Measurements from ENCODE around the gene GDF10.

DNA sequence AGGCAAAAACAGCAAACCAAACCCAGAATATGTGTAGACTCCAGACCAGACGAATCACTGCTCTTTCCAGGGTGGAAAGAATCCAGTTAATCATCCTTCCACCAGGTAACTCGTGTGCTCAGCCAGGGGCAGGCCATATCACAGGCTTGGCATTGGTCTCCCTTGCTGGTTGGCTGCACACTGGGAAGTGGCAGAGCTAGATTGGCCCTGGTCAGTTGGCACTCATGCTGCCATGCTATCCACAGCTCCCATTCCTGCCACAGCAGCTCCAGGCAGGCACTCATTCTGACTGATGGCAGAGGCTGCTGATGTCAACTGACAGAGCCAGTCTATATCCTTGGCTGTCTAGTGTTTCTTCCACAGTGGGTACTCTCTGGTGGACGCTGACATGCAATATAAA lies 9.7 kb upstream of the GDF10 start:
- TF ChIP-seq GABPA (IDR thresholded peaks at IDR 0.05; ENCODE audit: low read depth): no peak
- TF ChIP-seq RCOR1 (conservative IDR thresholded peaks at IDR 0.05; ENCODE audit: low read depth, low read length): no peak
- TF ChIP-seq REST (IDR thresholded peaks at IDR 0.05; ENCODE audit: low read depth, low read length): no peak
- TF ChIP-seq CUX1 (IDR thresholded peaks at IDR 0.05; ENCODE audit: insufficient replicate concordance, low read depth, low read length): no peak
- TF ChIP-seq, protein P1, sequence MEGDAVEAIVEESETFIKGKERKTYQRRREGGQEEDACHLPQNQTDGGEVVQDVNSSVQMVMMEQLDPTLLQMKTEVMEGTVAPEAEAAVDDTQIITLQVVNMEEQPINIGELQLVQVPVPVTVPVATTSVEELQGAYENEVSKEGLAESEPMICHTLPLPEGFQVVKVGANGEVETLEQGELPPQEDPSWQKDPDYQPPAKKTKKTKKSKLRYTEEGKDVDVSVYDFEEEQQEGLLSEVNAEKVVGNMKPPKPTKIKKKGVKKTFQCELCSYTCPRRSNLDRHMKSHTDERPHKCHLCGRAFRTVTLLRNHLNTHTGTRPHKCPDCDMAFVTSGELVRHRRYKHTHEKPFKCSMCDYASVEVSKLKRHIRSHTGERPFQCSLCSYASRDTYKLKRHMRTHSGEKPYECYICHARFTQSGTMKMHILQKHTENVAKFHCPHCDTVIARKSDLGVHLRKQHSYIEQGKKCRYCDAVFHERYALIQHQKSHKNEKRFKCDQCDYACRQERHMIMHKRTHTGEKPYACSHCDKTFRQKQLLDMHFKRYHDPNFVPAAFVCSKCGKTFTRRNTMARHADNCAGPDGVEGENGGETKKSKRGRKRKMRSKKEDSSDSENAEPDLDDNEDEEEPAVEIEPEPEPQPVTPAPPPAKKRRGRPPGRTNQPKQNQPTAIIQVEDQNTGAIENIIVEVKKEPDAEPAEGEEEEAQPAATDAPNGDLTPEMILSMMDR (IDR thresholded peaks at IDR 0.05 in 2 of 3, conservative IDR thresholded peaks at IDR 0.05 in 1 of 3; ENCODE audit: control insufficient read depth in 2 of 3, extremely low read depth in 1 of 3, insufficient read depth in 1 of 3, low read depth in 3 of 3, low read length in 3 of 3): no peak
- no peak for TF ChIP-seq MTA3 (IDR thresholded peaks at IDR 0.05; ENCODE audit: borderline replicate concordance, low read length)
- TF ChIP-seq POLR2AphosphoS5 (IDR thresholded peaks at IDR 0.05; ENCODE audit: low read length): no peak
- TF ChIP-seq BHLHE40 (IDR thresholded peaks at IDR 0.05; ENCODE audit: borderline replicate concordance in 1 of 2, low read depth in 2 of 2, low read length in 1 of 2): no peak
- TF ChIP-seq KDM1A (IDR thresholded peaks at IDR 0.05; ENCODE audit: borderline replicate concordance): no peak
- TF ChIP-seq RAD51 (IDR thresholded peaks at IDR 0.05): no peak
- no peak for TF ChIP-seq TAF1 (IDR thresholded peaks at IDR 0.05; ENCODE audit: borderline replicate concordance, low read depth, low read length)
